HL-60/S4 (cell line): ENCODE results near the gene FOXL3.
"Not testable (repeated sequence)": the region's sequence is repeated elsewhere in the genome, so short reads cannot be mapped to it uniquely, and the experiment has no call there.

Experiments
- in situ Hi-C: fragments of 300-500 bp; cut with MboI; formaldehyde crosslinking; loops from 2 replicates; pipeline ENCODE4 v1.14.3; 2022; ENCODE audit warnings: low sequenced_read_pairs

FOXL3 gene

DNA sequence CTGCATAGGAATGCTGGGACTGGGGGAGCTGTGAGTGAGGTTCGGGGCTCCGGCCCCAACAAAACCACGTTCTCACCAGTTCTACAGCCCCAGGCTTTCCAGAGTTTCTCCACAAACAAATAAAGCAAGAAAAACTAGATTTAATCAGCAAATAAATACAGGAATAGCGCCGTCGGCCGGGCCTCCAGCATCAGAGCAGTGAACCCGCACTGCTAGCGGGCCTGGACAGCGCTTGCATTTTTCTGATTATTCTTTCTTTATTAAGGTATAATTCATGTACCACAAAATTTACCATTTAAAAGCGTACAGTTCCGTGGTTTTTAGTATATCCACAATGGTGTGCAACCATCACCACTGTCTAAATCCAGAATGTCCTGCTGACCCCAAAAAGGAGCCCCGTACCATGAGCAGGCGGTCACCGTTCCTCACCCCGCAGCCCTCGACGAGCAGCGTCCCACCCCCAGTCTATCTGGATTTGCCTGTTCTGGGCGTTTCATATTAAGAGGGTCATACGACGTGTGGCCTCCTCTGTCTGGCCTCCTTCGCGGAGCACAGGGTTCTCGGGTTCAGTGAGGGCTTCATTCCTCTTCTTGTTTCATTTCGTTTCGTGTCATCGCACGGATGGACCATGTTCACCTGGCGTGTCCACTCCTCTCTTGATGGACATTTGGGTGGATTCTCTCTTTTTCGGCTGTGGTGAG lies 35.5 kb upstream of the FOXL3 start:
- in situ Hi-C loops: no loop called here

GRCh38 chr7:255038-255435 lies 34.9 kb upstream of the FOXL3 start:
- in situ Hi-C loops: no loop called here

DNA sequence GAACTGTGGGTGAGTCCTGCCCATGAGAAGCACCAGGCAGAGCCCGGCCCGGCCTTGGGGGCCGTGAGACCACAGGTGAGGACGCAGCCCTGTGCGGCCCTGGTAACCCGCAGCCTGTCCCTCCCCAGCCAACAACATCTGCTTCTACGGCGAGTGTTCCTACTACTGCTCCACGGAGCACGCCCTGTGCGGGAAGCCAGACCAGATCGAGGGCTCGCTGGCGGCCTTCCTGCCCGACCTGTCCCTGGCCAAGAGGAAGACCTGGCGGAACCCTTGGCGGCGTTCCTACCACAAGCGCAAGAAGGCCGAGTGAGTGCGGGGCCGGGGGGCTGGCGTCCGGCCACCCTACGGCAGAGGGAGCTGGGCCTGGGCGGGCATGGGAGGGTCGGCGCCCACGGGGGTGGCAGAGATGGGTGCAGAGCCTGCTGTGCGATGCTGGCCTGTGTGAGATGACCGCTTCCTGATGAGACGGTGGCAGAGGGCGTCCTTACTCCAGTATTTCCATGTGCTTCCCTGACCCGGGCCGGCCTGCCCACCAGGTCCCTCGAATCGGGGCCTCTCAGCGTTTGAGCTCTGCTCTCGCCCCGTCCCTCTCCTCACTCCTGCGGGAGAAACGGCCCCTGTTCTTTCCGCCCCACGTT lies 34.1 kb upstream of the FOXL3 start:
- in situ Hi-C loops: no loop called here

GRCh38 chr7:256461-256940 lies 33.5 kb upstream of the FOXL3 start:
- in situ Hi-C loops: no loop called here

DNA sequence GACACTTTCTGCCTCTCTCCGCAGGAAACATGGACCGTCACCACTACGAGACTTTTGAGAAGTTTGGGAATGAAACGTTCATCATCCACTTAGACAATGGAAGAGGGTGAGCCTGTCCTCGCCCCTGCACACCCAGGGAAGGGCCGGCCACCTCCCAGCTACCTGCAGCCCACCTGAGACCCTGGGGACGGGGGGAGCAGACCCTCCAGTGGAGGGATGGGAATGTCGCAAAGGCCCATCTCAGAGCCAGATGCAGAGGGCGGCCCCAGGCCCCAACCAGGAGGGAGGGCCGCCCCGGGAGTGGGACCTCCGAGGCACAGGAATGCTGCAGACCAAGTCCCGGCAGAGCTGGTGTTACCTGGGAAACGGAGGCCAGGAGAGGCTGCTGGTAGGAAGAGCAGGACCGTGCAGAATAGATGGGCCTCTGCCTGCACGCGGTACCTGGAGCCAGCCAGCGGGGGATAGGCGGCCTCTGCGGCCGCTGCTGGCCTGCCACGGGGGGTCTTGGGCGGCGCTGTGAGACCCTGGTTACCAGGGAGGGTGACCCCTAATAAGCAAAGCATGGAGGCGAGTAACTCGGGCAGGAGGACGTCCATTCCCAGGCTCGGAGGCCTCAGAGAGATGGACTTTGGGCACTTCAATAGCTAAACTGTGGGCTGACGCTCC lies 32.9 kb upstream of the FOXL3 start:
- in situ Hi-C loops: no loop called here

GRCh38 chr7:257647-257992 lies 32.4 kb upstream of the FOXL3 start:
- in situ Hi-C loops: no loop called here

DNA sequence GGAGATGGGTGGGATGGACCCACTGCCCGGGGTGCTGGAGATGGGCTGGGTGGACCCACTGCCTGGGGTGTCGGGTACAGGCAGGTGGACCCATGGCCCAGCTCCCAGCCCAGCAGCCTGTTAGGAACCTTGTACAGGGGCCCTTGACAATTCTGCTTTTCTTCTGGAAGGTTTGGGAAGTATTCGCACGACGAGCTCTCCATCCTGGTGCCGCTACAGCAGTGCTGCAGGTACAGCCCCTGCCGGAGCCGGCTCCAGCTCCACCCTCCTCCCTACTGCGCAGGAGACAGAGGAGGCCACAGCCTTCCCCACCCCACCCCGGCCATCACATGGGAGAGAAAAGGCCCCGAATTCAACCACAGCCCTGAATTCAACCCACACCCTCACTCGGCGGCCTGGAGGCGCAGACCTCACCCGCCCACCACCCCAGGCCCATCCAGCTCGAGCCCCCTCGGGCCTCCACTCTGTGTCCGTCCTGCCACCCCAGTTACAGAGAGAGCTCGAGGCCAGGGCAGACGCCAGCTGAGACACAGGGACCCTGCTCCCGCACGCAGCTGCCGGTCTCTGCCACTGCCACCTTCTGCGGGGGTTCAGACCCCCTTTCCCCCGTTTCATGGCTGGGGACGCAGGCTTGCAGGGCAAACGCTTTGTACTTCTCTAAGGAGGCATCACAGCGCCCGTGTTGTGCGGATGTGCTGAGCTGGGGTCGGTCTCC lies 31.3 kb upstream of the FOXL3 start:
- in situ Hi-C loops: no loop called here

DNA sequence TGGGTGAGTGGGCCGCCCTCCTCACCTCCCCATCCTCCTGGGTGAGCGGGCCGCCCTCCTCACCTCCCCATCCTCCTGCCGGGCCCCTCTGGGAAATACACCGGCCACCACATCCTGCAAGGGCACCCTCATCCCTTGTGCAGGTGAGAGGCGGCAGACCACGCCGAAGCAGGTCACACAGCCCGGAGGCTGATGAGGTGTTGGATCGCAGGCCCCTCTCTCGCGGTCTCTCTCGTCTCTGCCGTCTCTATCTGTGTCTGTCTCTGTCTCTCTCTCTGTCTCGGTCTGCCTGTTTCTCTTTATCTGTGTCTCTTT lies 30.8 kb upstream of the FOXL3 start:
- in situ Hi-C loops: no loop called here

- in situ Hi-C loops: no loop called here
Observed at GRCh38 chr7:259751-260405, 30.1 kb upstream of the FOXL3 start.

DNA sequence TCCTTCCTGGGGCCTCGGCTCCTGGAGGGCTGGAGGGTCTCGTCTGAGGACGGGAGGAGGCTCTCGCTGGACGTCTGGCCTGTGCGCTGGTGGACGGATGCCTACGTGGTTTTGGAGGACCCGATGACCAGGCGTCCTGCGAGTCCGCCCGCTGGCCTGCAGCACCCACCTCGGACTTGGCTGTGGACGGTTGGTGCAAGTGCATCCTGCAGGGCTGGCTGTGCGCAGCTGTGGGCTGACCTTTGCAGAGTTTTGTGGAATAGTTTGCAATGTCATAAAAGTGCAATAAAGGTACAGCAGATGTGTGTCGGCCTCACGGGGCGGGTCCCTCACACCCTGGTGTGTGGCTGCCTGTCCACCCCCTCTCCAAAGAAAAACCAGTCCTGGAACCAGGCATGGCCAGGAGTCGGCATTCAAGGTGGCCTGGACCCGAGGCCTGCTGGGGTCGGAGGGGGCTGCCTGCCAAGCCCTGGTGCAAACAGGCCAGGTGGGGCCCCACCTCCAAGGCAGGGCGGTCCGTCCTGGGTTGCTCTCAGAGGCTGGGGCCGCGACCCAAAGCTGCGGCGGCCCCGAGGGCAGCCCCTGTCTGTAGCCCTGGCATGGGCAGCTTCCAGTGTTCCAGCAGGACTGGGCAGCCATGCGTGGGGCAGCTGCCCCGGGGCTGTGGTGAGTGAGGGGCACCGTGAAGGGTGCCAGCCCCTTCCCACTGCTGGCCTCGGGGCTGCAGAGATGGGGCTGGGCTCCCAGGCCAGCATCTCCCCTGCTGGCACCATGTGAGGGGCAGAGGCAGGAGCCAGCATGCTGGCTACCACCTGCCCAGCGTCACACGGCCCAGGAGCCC lies 29.3 kb upstream of the FOXL3 start:
- in situ Hi-C loops: no loop called here

DNA sequence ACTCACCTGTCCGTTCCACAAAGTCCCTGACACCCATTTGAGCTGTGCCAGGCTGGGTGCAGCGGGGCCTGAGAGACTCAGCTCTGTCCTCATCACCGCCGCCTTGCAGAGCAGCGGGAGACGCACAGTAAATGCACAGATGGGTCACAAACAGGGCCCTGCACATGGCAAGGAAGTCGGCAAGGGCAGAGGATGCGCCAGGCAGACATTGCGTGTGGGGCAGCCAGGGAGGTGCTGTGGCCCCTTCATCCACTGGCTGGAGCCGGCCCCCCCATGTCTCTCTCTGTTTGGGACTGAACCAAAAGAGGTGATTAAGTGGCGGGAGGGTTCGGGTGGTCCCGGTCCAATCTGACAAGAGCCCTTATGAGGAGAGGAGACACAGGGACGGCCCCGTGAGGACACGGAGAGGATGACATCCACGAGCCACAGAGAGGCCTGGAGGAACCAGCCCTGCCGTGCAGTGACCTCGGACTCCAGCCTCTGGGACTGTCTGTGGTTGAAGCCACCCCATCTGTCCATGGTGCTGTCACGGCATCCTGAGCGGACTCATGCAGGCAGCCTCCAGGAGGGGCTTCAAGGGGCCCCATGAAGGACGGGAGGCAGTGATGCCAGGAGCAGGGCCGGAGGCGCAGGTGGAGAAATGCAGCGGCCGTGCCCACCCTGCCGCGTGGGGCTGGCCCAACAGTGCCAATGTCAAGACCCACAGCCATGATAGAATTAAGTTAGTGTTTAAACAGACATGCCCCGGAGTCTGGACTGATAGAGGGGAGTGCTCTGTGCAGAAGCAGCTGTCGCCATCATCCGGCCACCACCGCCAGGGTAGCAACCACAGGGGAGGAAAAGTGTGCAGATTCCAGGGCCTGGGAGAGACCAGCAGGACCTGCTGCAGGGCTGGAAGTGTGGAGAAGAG lies 28.4 kb upstream of the FOXL3 start:
- in situ Hi-C loops: no loop called here

- in situ Hi-C loops: no loop called here
Observed at GRCh38 chr7:262251-262572, 27.8 kb upstream of the FOXL3 start.

GRCh38 chr7:262631-263311 lies 27.2 kb upstream of the FOXL3 start:
- in situ Hi-C loops: not testable (repeated sequence)

GRCh38 chr7:263483-264351 lies 26.3 kb upstream of the FOXL3 start:
- in situ Hi-C loops: not testable (repeated sequence)

- in situ Hi-C loops: no loop called here
Observed at GRCh38 chr7:264541-265191, 25.3 kb upstream of the FOXL3 start.

- in situ Hi-C loops: no loop called here
Observed at GRCh38 chr7:265192-265997, 24.6 kb upstream of the FOXL3 start.
